ENCODE results near the gene CELSR2.

CELSR2 gene

GRCh38 chr1:109204484-109204883 is 44.9 kb upstream of the CELSR2 start:
- H3K4me1 ChIP-seq (ENCODE audit: low read length) = no peaks in the 10 kb centered on the region
- no peak overlapping the region for H3K9ac ChIP-seq (ENCODE audit: low read length)
- DNase-seq = no peak
- no peaks in the 10 kb centered on the region for H3K79me2 ChIP-seq (ENCODE audit: low read length)
- H3K9me2 ChIP-seq (replicated peaks; ENCODE audit: insufficient read depth, low read length) = no peaks in the 10 kb centered on the region
- no peak overlapping the region for H3K4me3 ChIP-seq (ENCODE audit: low read length)
- H4K20me1 ChIP-seq (ENCODE audit: insufficient read depth, low read length) = no peaks in the 10 kb centered on the region
- H3K36me3 ChIP-seq (replicated peaks; ENCODE audit: insufficient read depth, low read length) = no peaks in the 10 kb centered on the region
- no peak overlapping the region for H2AFZ ChIP-seq (ENCODE audit: low read length)
- no peak overlapping the region for H3K27ac ChIP-seq (ENCODE audit: low read length)
- H3K27me3 ChIP-seq (replicated peaks; ENCODE audit: insufficient read depth, low read length) = no peaks in the 10 kb centered on the region
- no peak overlapping the region for H3K4me2 ChIP-seq (ENCODE audit: low read depth, low read length)
- no peaks in the 10 kb centered on the region for H3K9me3 ChIP-seq (replicated peaks; ENCODE audit: insufficient read depth, low read length)
- no peaks in the 10 kb centered on the region for H3F3A ChIP-seq (ENCODE audit: insufficient read depth, low read length)
- TF ChIP-seq CTCF (IDR thresholded peaks at IDR 0.05; ENCODE audit: low read length) (no peak), EZH2 (optimal IDR thresholded peaks at IDR 0.05; ENCODE audit: low read depth, low read length) (no peak), EZH2phosphoT487 (IDR thresholded peaks at IDR 0.05; ENCODE audit: low read length) (no peak)

DNA sequence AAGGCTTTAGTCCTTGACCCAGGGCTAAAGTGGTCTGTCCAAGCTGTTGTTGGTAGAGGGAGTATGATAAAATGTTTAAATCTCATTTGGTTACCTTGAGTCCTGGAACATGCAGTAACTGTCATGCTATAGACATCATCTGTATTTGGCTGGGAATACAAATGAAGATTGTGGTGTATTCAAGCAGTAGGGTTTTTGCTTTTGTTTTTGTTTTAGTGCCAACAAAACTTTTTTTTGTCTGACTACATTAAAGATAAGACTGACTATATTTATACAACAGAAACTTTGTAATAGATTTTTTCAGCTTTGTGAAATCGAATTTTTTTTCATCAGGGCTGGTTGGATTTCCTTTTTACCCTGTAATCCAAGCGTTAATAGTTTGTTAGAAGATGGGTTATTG is 43.0 kb upstream of the CELSR2 start:
- DNase-seq = no peak
- Histone ChIP-seq H3K9me2 (replicated peaks; ENCODE audit: insufficient read depth, low read length) (no peaks in the 10 kb centered on the region), H3K4me2 (ENCODE audit: low read depth, low read length) (no peak overlapping the region), H3K4me1 (ENCODE audit: low read length) (no peaks in the 10 kb centered on the region), H3F3A (ENCODE audit: insufficient read depth, low read length) (no peaks in the 10 kb centered on the region), H3K9ac (ENCODE audit: low read length) (no peak overlapping the region), H3K4me3 (ENCODE audit: low read length) (no peak overlapping the region), H3K27ac (ENCODE audit: low read length) (no peak overlapping the region), H3K36me3 (replicated peaks; ENCODE audit: insufficient read depth, low read length) (no peaks in the 10 kb centered on the region), H2AFZ (ENCODE audit: low read length) (no peak overlapping the region), H3K79me2 (ENCODE audit: low read length) (no peaks in the 10 kb centered on the region), H3K9me3 (replicated peaks; ENCODE audit: insufficient read depth, low read length) (no peaks in the 10 kb centered on the region), H3K27me3 (replicated peaks; ENCODE audit: insufficient read depth, low read length) (no peaks in the 10 kb centered on the region), H4K20me1 (ENCODE audit: insufficient read depth, low read length) (no peaks in the 10 kb centered on the region)
- TF ChIP-seq EZH2 (optimal IDR thresholded peaks at IDR 0.05; ENCODE audit: low read depth, low read length) (no peak), CTCF (IDR thresholded peaks at IDR 0.05; ENCODE audit: low read length) (no peak)

GRCh38 chr1:109207467-109208103 is 41.8 kb upstream of the CELSR2 start:
- Histone ChIP-seq H3K36me3 (replicated peaks; ENCODE audit: insufficient read depth, low read length) (no peaks in the 10 kb centered on the region), H3F3A (ENCODE audit: insufficient read depth, low read length) (no peaks in the 10 kb centered on the region), H3K79me2 (ENCODE audit: low read length) (no peaks in the 10 kb centered on the region), H3K27ac (ENCODE audit: low read length) (no peak overlapping the region), H3K4me2 (ENCODE audit: low read depth, low read length) (no peak overlapping the region), H3K9ac (ENCODE audit: low read length) (no peak overlapping the region), H2AFZ (ENCODE audit: low read length) (no peak overlapping the region), H3K4me3 (ENCODE audit: low read length) (no peak overlapping the region), H3K9me3 (replicated peaks; ENCODE audit: insufficient read depth, low read length) (no peaks in the 10 kb centered on the region), H3K27me3 (replicated peaks; ENCODE audit: insufficient read depth, low read length) (no peaks in the 10 kb centered on the region), H4K20me1 (ENCODE audit: insufficient read depth, low read length) (no peaks in the 10 kb centered on the region), H3K9me2 (replicated peaks; ENCODE audit: insufficient read depth, low read length) (no peaks in the 10 kb centered on the region), H3K4me1 (ENCODE audit: low read length) (no peaks in the 10 kb centered on the region)
- TF ChIP-seq EZH2 (optimal IDR thresholded peaks at IDR 0.05; ENCODE audit: low read depth, low read length) = no peak
- TF ChIP-seq CTCF (IDR thresholded peaks at IDR 0.05; ENCODE audit: low read length) = no peak
- TF ChIP-seq EZH2phosphoT487 (IDR thresholded peaks at IDR 0.05; ENCODE audit: low read length) = no peak
- no peak for DNase-seq
